Measurements from ENCODE around the gene ARHGAP30.
A peak's percentile ranks its signal among the peaks of the same experiment; 100 is the strongest.

Gene ARHGAP30

GRCh38 chr1:161012420-161012819 is 57.3 kb downstream of the ARHGAP30 start:
- Histone ChIP-seq H3K18ac (ENCODE audit: low read depth in 1 of 2, low read length in 2 of 2) (no peak overlapping the region), H3K4me3 (ENCODE audit: insufficient read depth in 1 of 2, low read depth in 1 of 2, low read length in 2 of 2) (no peak overlapping the region), H3K27me3 (ENCODE audit: control insufficient read depth in 1 of 2, insufficient read depth in 1 of 2, low read length in 2 of 2) (no peaks in the 10 kb centered on the region), H3K9me3 (ENCODE audit: control insufficient read depth, low read length) (no peaks in the 10 kb centered on the region), H3K4ac (ENCODE audit: low read depth in 1 of 2, low read length in 2 of 2) (no peak overlapping the region), H4K8ac (ENCODE audit: low read length) (no peak overlapping the region), H2BK15ac (ENCODE audit: low read depth, poor library complexity, severe bottlenecking) (no peak overlapping the region), H2BK5ac (ENCODE audit: low read depth, low read length, poor library complexity, severe bottlenecking) (no peak overlapping the region), H3K23ac (ENCODE audit: low read length in 2 of 2) (no peak overlapping the region), H3K4me2 (ENCODE audit: low read length, poor library complexity, severe bottlenecking) (no peak overlapping the region), H2AFZ (ENCODE audit: low read depth, low read length) (no peak overlapping the region), H2BK12ac (ENCODE audit: low read length in 2 of 2) (no peak overlapping the region), H2BK120ac (ENCODE audit: low read depth, low read length) (no peak overlapping the region), H3K4me1 (ENCODE audit: control insufficient read depth, insufficient read depth, low read depth, low read length) (peaks cover 5% of the 10 kb centered on the region), H3K27ac (ENCODE audit: low read length, poor library complexity, severe bottlenecking) (no peak overlapping the region), H3K36me3 (ENCODE audit: control insufficient read depth in 1 of 2, insufficient read depth in 2 of 2, low read depth in 1 of 2, low read length in 2 of 2) (no peaks in the 10 kb centered on the region), H2AK5ac (ENCODE audit: low read length, severe bottlenecking) (no peak overlapping the region), H4K91ac (ENCODE audit: low read length) (no peak overlapping the region), H3K14ac (ENCODE audit: low read length in 2 of 2) (no peak overlapping the region), H3K79me1 (replicated peaks; ENCODE audit: low read length, poor library complexity, severe bottlenecking) (peaks cover 7% of the 10 kb centered on the region), H3K9ac (ENCODE audit: low read length) (no peak overlapping the region)
- no peak for DNase-seq
- WGBS, result 100% methylated on average over 1 of the region's 3 CpGs

- no peak overlapping the region for H3K9ac ChIP-seq (ENCODE audit: low read length)
- no peak overlapping the region for H3K4me2 ChIP-seq (ENCODE audit: low read length, poor library complexity, severe bottlenecking)
- H3K4me1 ChIP-seq (ENCODE audit: control insufficient read depth, insufficient read depth, low read depth, low read length), result peaks cover 5% of the 10 kb centered on the region
- H3K27ac ChIP-seq (ENCODE audit: low read length, poor library complexity, severe bottlenecking), result no peak overlapping the region
- no peak overlapping the region for H3K23ac ChIP-seq (ENCODE audit: low read length in 2 of 2)
- H2BK5ac ChIP-seq (ENCODE audit: low read depth, low read length, poor library complexity, severe bottlenecking), result no peak overlapping the region
- no peak overlapping the region for H2AK5ac ChIP-seq (ENCODE audit: low read length, severe bottlenecking)
- H4K91ac ChIP-seq (ENCODE audit: low read length), result no peak overlapping the region
- no peaks in the 10 kb centered on the region for H3K36me3 ChIP-seq (ENCODE audit: control insufficient read depth in 1 of 2, insufficient read depth in 2 of 2, low read depth in 1 of 2, low read length in 2 of 2)
- no peak overlapping the region for H3K18ac ChIP-seq (ENCODE audit: low read depth in 1 of 2, low read length in 2 of 2)
- H3K14ac ChIP-seq (ENCODE audit: low read length in 2 of 2), result no peak overlapping the region
- DNase-seq, result no peak
- H3K4me3 ChIP-seq (ENCODE audit: insufficient read depth in 1 of 2, low read depth in 1 of 2, low read length in 2 of 2), result no peak overlapping the region
- no peaks in the 10 kb centered on the region for H3K27me3 ChIP-seq (ENCODE audit: control insufficient read depth in 1 of 2, insufficient read depth in 1 of 2, low read length in 2 of 2)
- peaks cover 7% of the 10 kb centered on the region for H3K79me1 ChIP-seq (replicated peaks; ENCODE audit: low read length, poor library complexity, severe bottlenecking)
- no peak overlapping the region for H2BK120ac ChIP-seq (ENCODE audit: low read depth, low read length)
- H2BK15ac ChIP-seq (ENCODE audit: low read depth, poor library complexity, severe bottlenecking), result peak overlapping the region; percentile 48
- no peak overlapping the region for H2AFZ ChIP-seq (ENCODE audit: low read depth, low read length)
- no peaks in the 10 kb centered on the region for H3K9me3 ChIP-seq (ENCODE audit: control insufficient read depth, low read length)
- no peak overlapping the region for H3K4ac ChIP-seq (ENCODE audit: low read depth in 1 of 2, low read length in 2 of 2)
- no peak overlapping the region for H4K8ac ChIP-seq (ENCODE audit: low read length)
- WGBS, result 92% methylated on average over 7 of the region's 7 CpGs
- no peak overlapping the region for H2BK12ac ChIP-seq (ENCODE audit: low read length in 2 of 2)
These were observed 60.0 kb downstream of the ARHGAP30 start for GRCh38 chr1:161009602-161010211.

- H3K14ac ChIP-seq (ENCODE audit: low read length in 2 of 2), result no peak overlapping the region
- H3K27ac ChIP-seq (ENCODE audit: low read length, poor library complexity, severe bottlenecking), result no peak overlapping the region
- no peaks in the 10 kb centered on the region for H3K36me3 ChIP-seq (ENCODE audit: control insufficient read depth in 1 of 2, insufficient read depth in 2 of 2, low read depth in 1 of 2, low read length in 2 of 2)
- H3K18ac ChIP-seq (ENCODE audit: low read depth in 1 of 2, low read length in 2 of 2), result no peak overlapping the region
- H2AFZ ChIP-seq (ENCODE audit: low read depth, low read length), result no peak overlapping the region
- WGBS, result 60% methylated on average over 4 of the region's 4 CpGs
- no peaks in the 10 kb centered on the region for H3K27me3 ChIP-seq (ENCODE audit: control insufficient read depth in 1 of 2, insufficient read depth in 1 of 2, low read length in 2 of 2)
- H3K9ac ChIP-seq (ENCODE audit: low read length), result no peak overlapping the region
- H4K8ac ChIP-seq (ENCODE audit: low read length), result no peak overlapping the region
- H3K23ac ChIP-seq (ENCODE audit: low read length in 2 of 2), result no peak overlapping the region
- H3K79me1 ChIP-seq (replicated peaks; ENCODE audit: low read length, poor library complexity, severe bottlenecking), result peaks cover 8% of the 10 kb centered on the region
- no peak overlapping the region for H2AK5ac ChIP-seq (ENCODE audit: low read length, severe bottlenecking)
- peaks cover 5% of the 10 kb centered on the region for H3K4me1 ChIP-seq (ENCODE audit: control insufficient read depth, insufficient read depth, low read depth, low read length)
- peak; percentile 63 for DNase-seq
- no peak overlapping the region for H3K4me2 ChIP-seq (ENCODE audit: low read length, poor library complexity, severe bottlenecking)
- H2BK120ac ChIP-seq (ENCODE audit: low read depth, low read length), result no peak overlapping the region
- H3K4me3 ChIP-seq (ENCODE audit: insufficient read depth in 1 of 2, low read depth in 1 of 2, low read length in 2 of 2), result no peak overlapping the region
- no peak overlapping the region for H2BK15ac ChIP-seq (ENCODE audit: low read depth, poor library complexity, severe bottlenecking)
- no peak overlapping the region for H3K4ac ChIP-seq (ENCODE audit: low read depth in 1 of 2, low read length in 2 of 2)
- no peak overlapping the region for H2BK5ac ChIP-seq (ENCODE audit: low read depth, low read length, poor library complexity, severe bottlenecking)
- H4K91ac ChIP-seq (ENCODE audit: low read length), result no peak overlapping the region
- no peaks in the 10 kb centered on the region for H3K9me3 ChIP-seq (ENCODE audit: control insufficient read depth, low read length)
- no peak overlapping the region for H2BK12ac ChIP-seq (ENCODE audit: low read length in 2 of 2)
These were observed 60.7 kb downstream of the ARHGAP30 start for GRCh38 chr1:161008869-161009510.

- no peak overlapping the region for H3K4me3 ChIP-seq (ENCODE audit: insufficient read depth in 1 of 2, low read depth in 1 of 2, low read length in 2 of 2)
- peaks cover 6% of the 10 kb centered on the region for H3K79me1 ChIP-seq (replicated peaks; ENCODE audit: low read length, poor library complexity, severe bottlenecking)
- H3K4ac ChIP-seq (ENCODE audit: low read depth in 1 of 2, low read length in 2 of 2), result no peak overlapping the region
- H4K91ac ChIP-seq (ENCODE audit: low read length), result no peak overlapping the region
- H2AFZ ChIP-seq (ENCODE audit: low read depth, low read length), result no peak overlapping the region
- H3K14ac ChIP-seq (ENCODE audit: low read length in 2 of 2), result no peak overlapping the region
- no peak overlapping the region for H2BK12ac ChIP-seq (ENCODE audit: low read length in 2 of 2)
- H2BK5ac ChIP-seq (ENCODE audit: low read depth, low read length, poor library complexity, severe bottlenecking), result no peak overlapping the region
- no peaks in the 10 kb centered on the region for H3K4me1 ChIP-seq (ENCODE audit: control insufficient read depth, insufficient read depth, low read depth, low read length)
- no peaks in the 10 kb centered on the region for H3K9me3 ChIP-seq (ENCODE audit: control insufficient read depth, low read length)
- no peak for DNase-seq
- no peak overlapping the region for H4K8ac ChIP-seq (ENCODE audit: low read length)
- no peak overlapping the region for H2BK120ac ChIP-seq (ENCODE audit: low read depth, low read length)
- H3K9ac ChIP-seq (ENCODE audit: low read length), result no peak overlapping the region
- H3K23ac ChIP-seq (ENCODE audit: low read length in 2 of 2), result no peak overlapping the region
- no peak overlapping the region for H3K4me2 ChIP-seq (ENCODE audit: low read length, poor library complexity, severe bottlenecking)
- no peak overlapping the region for H2AK5ac ChIP-seq (ENCODE audit: low read length, severe bottlenecking)
- no peak overlapping the region for H2BK15ac ChIP-seq (ENCODE audit: low read depth, poor library complexity, severe bottlenecking)
- H3K18ac ChIP-seq (ENCODE audit: low read depth in 1 of 2, low read length in 2 of 2), result no peak overlapping the region
- no peaks in the 10 kb centered on the region for H3K27me3 ChIP-seq (ENCODE audit: control insufficient read depth in 1 of 2, insufficient read depth in 1 of 2, low read length in 2 of 2)
- H3K36me3 ChIP-seq (ENCODE audit: control insufficient read depth in 1 of 2, insufficient read depth in 2 of 2, low read depth in 1 of 2, low read length in 2 of 2), result no peaks in the 10 kb centered on the region
- H3K27ac ChIP-seq (ENCODE audit: low read length, poor library complexity, severe bottlenecking), result no peak overlapping the region
- WGBS, result 100% methylated on average over 1 of the region's 2 CpGs
These were observed 62.3 kb downstream of the ARHGAP30 start for GRCh38 chr1:161007369-161007768.
